HEK293T (cell line): ENCODE results near the gene MGST3.
"Not testable (repeated sequence)": the region's sequence is repeated elsewhere in the genome, so short reads cannot be mapped to it uniquely, and the experiment has no call there.

Source experiments
- CTCF ChIA-PET: fragments of 350-600 bp; formaldehyde crosslinking; extraction: SDS; loops from one replicate; lab custom pipeline; 2021; ENCODE audit warnings: antibody characterized with exemption, inconsistent platforms; lab: Yijun Ruan, JAX
- POLR2A ChIA-PET: fragments of 350-600 bp; formaldehyde crosslinking; extraction: SDS; loops from one replicate; lab custom pipeline; 2020; ENCODE audit warnings: antibody characterized with exemption, inconsistent platforms; lab: Yijun Ruan, JAX
- DNase-seq: peaks from one replicate; pipeline ENCODE4 v3.0.0; 2012; ENCODE audit warnings: mixed read lengths; ENCODE audit errors: extremely low spot score
- ARNT ChIP-seq: fragments of 450-650 bp; IDR thresholded peaks from 2 replicates; pipeline ENCODE4 v1.6.1; 2017; ENCODE audit warnings: mild to moderate bottlenecking
- BHLHE40 ChIP-seq: fragments of 450-650 bp; IDR thresholded peaks from 2 replicates; pipeline ENCODE4 v1.6.1; 2016; ENCODE audit warnings: mild to moderate bottlenecking, moderate library complexity, borderline replicate concordance
- CTBP1 ChIP-seq: fragments of 450-650 bp; IDR thresholded peaks from 2 replicates; pipeline ENCODE4 v1.6.1; 2016; ENCODE audit warnings: borderline replicate concordance
- ELF4 ChIP-seq: fragments of 450-650 bp; IDR thresholded peaks from 2 replicates; pipeline ENCODE4 v1.6.1; 2017; ENCODE audit warnings: antibody characterized with exemption
- FOXA1 ChIP-seq: fragments of 450-650 bp; IDR thresholded peaks from 2 replicates; pipeline ENCODE4 v1.6.1; 2016; ENCODE audit warnings: mild to moderate bottlenecking
- FOXK2 ChIP-seq: fragments of 450-650 bp; IDR thresholded peaks from 2 replicates; pipeline ENCODE4 v1.6.1; 2016; ENCODE audit warnings: mild to moderate bottlenecking
- FOXM1 ChIP-seq: fragments of 450-650 bp; IDR thresholded peaks from 2 replicates; pipeline ENCODE4 v1.6.1; 2017; ENCODE audit warnings: mild to moderate bottlenecking, borderline replicate concordance
- HDGF ChIP-seq: fragments of 450-650 bp; IDR thresholded peaks from 2 replicates; pipeline ENCODE4 v1.6.1; 2017; ENCODE audit warnings: antibody characterized with exemption, borderline replicate concordance
- L3MBTL2 ChIP-seq: fragments of 450-650 bp; conservative IDR thresholded peaks from 2 replicates; pipeline ENCODE4 v1.6.1; 2016; ENCODE audit warnings: mild to moderate bottlenecking
- LEF1 ChIP-seq: fragments of 450-650 bp; IDR thresholded peaks from 2 replicates; pipeline ENCODE4 v1.6.1; 2017; ENCODE audit warnings: mild to moderate bottlenecking, borderline replicate concordance
- NFRKB ChIP-seq: fragments of 450-650 bp; IDR thresholded peaks from 2 replicates; pipeline ENCODE4 v1.6.1; 2016; ENCODE audit warnings: mild to moderate bottlenecking, moderate library complexity
- SP1 ChIP-seq: fragments of 450-650 bp; IDR thresholded peaks from 2 replicates; pipeline ENCODE4 v1.6.1; 2017
- SUZ12 ChIP-seq: fragments of 450-650 bp; IDR thresholded peaks from 2 replicates; pipeline ENCODE4 v1.6.1; 2016; ENCODE audit warnings: mild to moderate bottlenecking
- TARDBP ChIP-seq: fragments of 450-650 bp; IDR thresholded peaks from 2 replicates; pipeline ENCODE4 v1.6.1; 2016
- ZNF384 ChIP-seq: fragments of 450-650 bp; IDR thresholded peaks from 2 replicates; pipeline ENCODE4 v1.6.1; 2016
- TF ChIP-seq, protein P1 (sequence below): fragments of 450-650 bp; IDR thresholded peaks from 2 replicates; pipeline ENCODE4 v1.6.1; 2016

The MGST3 gene

DNA sequence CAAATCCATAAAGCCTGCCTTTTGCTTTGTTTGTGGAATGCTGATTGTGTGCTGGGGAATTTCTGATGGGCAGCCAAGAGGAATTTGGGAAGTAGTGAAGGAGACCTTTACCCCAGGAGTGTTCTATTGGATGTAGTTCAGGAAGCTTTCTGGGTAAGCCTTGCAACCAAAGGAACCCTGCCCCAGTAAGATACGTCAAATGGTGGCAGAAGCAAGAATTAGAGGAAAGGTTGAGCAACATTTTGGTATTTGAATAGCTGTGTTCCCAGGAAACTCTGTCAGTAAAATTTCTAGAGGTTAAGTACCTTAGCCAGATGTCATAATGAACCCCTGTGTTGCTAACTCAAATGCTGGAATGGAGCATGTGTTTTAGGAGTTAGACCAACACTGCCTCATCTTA lies 6.4 kb downstream of the MGST3 start:
- DNase-seq: no peak
- TF ChIP-seq NFRKB: no peak
- POLR2A ChIA-PET: no interaction called here
- CTCF ChIA-PET: no interaction called here

DNA sequence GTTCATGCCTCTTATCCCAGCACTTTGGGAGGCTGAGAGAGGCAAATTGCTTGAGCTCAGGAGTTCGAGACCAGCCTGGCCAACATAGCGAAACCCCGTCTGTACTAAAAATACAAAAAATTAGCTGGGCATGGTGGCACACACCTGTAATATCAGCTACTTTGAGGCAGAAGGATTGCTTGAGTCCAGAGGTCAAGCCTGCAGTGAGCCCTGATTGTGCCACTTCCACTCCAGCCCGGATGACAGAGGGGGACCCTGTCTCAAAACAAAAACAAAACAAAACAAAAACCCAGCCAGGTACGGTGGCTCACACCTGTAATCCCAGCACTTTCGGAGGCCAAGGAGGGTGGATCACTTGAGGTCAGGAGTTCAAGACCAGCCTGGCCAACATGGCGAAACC lies 7.2 kb downstream of the MGST3 start:
- CTCF ChIA-PET, DNase-seq, POLR2A ChIA-PET: not testable (repeated sequence)

- CTCF ChIA-PET: no interaction called here
- TF ChIP-seq ZNF384 (no peak), ELF4 (no peak), ARNT (no peak), SUZ12 (no peak), TARDBP (no peak), FOXK2 (no peak), FOXA1 (no peak), SP1 (no peak), L3MBTL2 (no peak), FOXM1 (no peak), LEF1 (no peak), CTBP1 (no peak), NFRKB (no peak)
- no peak for DNase-seq
- POLR2A ChIA-PET: no interaction called here
These were observed 9.0 kb downstream of the MGST3 start for GRCh38 chr1:165639821-165640623.

- CTCF ChIA-PET: no interaction called here
- POLR2A ChIA-PET: interaction anchor here (1.0 kb wide), 1 partner anchor 11 kb away, joined by 3 read pairs; the partner anchor contains the start of gene MGST3
- TF ChIP-seq HDGF (no peak), FOXA1 (no peak), SP1 (no peak), LEF1 (no peak), TARDBP (no peak), ARNT (no peak), NFRKB (no peak), FOXK2 (no peak)
- TF ChIP-seq, protein P1, sequence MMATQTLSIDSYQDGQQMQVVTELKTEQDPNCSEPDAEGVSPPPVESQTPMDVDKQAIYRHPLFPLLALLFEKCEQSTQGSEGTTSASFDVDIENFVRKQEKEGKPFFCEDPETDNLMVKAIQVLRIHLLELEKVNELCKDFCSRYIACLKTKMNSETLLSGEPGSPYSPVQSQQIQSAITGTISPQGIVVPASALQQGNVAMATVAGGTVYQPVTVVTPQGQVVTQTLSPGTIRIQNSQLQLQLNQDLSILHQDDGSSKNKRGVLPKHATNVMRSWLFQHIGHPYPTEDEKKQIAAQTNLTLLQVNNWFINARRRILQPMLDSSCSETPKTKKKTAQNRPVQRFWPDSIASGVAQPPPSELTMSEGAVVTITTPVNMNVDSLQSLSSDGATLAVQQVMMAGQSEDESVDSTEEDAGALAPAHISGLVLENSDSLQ: no peak
- no peak for DNase-seq
These were observed 10.4 kb downstream of the MGST3 start for GRCh38 chr1:165641231-165641987.

GRCh38 chr1:165644064-165644735 lies 13.2 kb downstream of the MGST3 start:
- no peak for DNase-seq
- TF ChIP-seq FOXM1 (no peak), BHLHE40 (no peak), ZNF384 (no peak), L3MBTL2 (no peak), SUZ12 (no peak), TARDBP (no peak), LEF1 (no peak)
- TF ChIP-seq, protein P1: no peak
- ChIA-PET POLR2A (no interaction called here), CTCF (no interaction called here)

GRCh38 chr1:165645654-165646366 lies 14.8 kb downstream of the MGST3 start:
- TF ChIP-seq ARNT: no peak
- TF ChIP-seq SP1: no peak
- TF ChIP-seq FOXA1: no peak
- TF ChIP-seq ELF4: no peak
- TF ChIP-seq FOXK2: no peak
- TF ChIP-seq TARDBP: no peak
- TF ChIP-seq ZNF384: no peak
- TF ChIP-seq, protein P1: no peak
- TF ChIP-seq FOXM1: no peak
- TF ChIP-seq SUZ12: no peak
- TF ChIP-seq LEF1: no peak
- TF ChIP-seq L3MBTL2: no peak
- no peak for TF ChIP-seq HDGF
- no peak for TF ChIP-seq CTBP1
- no peak for TF ChIP-seq BHLHE40
- no peak for TF ChIP-seq NFRKB
- ChIA-PET CTCF (interaction anchor here (1.0 kb wide), 1 partner anchor 11 kb away, joined by 4 read pairs; no protein-coding TSS in a partner anchor), POLR2A (interaction anchor here (1.0 kb wide), 1 partner anchor 52 kb away, joined by 4 read pairs; no protein-coding TSS in a partner anchor)
- DNase-seq: no peak
